RWPE2 (cell line): Measurements from ENCODE around the gene TXNDC11.

Experiments used
- ATAC-seq: fragments of 200-7000 bp; cut with Tn5 transposase; 3 replicates; pipeline ENCODE4 v1.9.1; 2021; ENCODE audit warnings: low read depth
- DNase-seq: peaks from one replicate; pipeline ENCODE4 v3.0.0-alpha.2; 2020; ENCODE audit warnings: low spot score
- H3K27ac ChIP-seq: fragments of 450-650 bp; 2 replicates; pipeline ENCODE4 v1.5.1; 2017; ENCODE audit warnings: mild to moderate bottlenecking; ENCODE audit not compliant: poor library complexity, severe bottlenecking
- H3K27me3 ChIP-seq: fragments of 250-450 bp; sonication (Bioruptor Pico); 2 replicates; pipeline ENCODE4 v1.5.1; 2021; ENCODE audit warnings: mild to moderate bottlenecking, moderate library complexity; ENCODE audit not compliant: insufficient read depth, poor library complexity, severe bottlenecking
- H3K36me3 ChIP-seq: fragments of 250-450 bp; sonication (Bioruptor Pico); 2 replicates; pipeline ENCODE4 v1.5.1; 2020; ENCODE audit warnings: low read depth, mild to moderate bottlenecking, moderate library complexity
- H3K4me1 ChIP-seq: fragments of 250-450 bp; sonication (Bioruptor Pico); 2 replicates; pipeline ENCODE4 v1.5.1; 2021; ENCODE audit warnings: mild to moderate bottlenecking, moderate library complexity; ENCODE audit not compliant: insufficient read depth, poor library complexity, severe bottlenecking
- H3K4me3 ChIP-seq: fragments of 250-450 bp; sonication (Bioruptor Pico); 2 replicates; pipeline ENCODE4 v1.5.1; 2021; ENCODE audit warnings: mild to moderate bottlenecking, moderate library complexity; ENCODE audit not compliant: severe bottlenecking
- H3K9me3 ChIP-seq: fragments of 250-450 bp; sonication (Bioruptor Pico); 2 replicates; pipeline ENCODE4 v1.5.1; 2021; ENCODE audit warnings: mild to moderate bottlenecking, moderate library complexity; ENCODE audit not compliant: severe bottlenecking
- CTCF ChIP-seq: fragments of 450-650 bp; IDR thresholded peaks from one replicate; pipeline ENCODE4 v1.5.1; 2017; ENCODE audit warnings: mild to moderate bottlenecking, moderate library complexity; ENCODE audit not compliant: poor library complexity, severe bottlenecking

Gene TXNDC11

GRCh38 chr16:11698271-11698689 is 44.4 kb downstream of the TXNDC11 start:
- no peak overlapping the region for H3K27ac ChIP-seq
- ATAC-seq (peak; percentile 55; the same call in 1 of the 3 replicates), DNase-seq (no peak)
- TF ChIP-seq CTCF: peak; percentile 27
- H3K9me3 ChIP-seq: no peaks in the 10 kb centered on the region
- peaks cover 76% of the 10 kb centered on the region for H3K36me3 ChIP-seq
- H3K4me1 ChIP-seq: no peaks in the 10 kb centered on the region
- no peak overlapping the region for H3K4me3 ChIP-seq
- H3K27me3 ChIP-seq: no peaks in the 10 kb centered on the region

- Histone ChIP-seq H3K4me1 (no peaks in the 10 kb centered on the region), H3K9me3 (no peaks in the 10 kb centered on the region), H3K27me3 (no peaks in the 10 kb centered on the region), H3K36me3 (peaks cover 76% of the 10 kb centered on the region), H3K27ac (no peak overlapping the region), H3K4me3 (no peak overlapping the region)
- TF ChIP-seq CTCF: no peak
- DNase-seq (no peak), ATAC-seq (no peak)
Measured at GRCh38 chr16:11697319-11697718, 45.3 kb downstream of the TXNDC11 start.

- H3K4me3 ChIP-seq: no peak overlapping the region
- no peaks in the 10 kb centered on the region for H3K9me3 ChIP-seq
- DNase-seq: no peak
- H3K27ac ChIP-seq: no peak overlapping the region
- no peaks in the 10 kb centered on the region for H3K4me1 ChIP-seq
- no peak for TF ChIP-seq CTCF
- peaks cover 78% of the 10 kb centered on the region for H3K36me3 ChIP-seq
- no peak for ATAC-seq
- no peaks in the 10 kb centered on the region for H3K27me3 ChIP-seq
Measured at GRCh38 chr16:11696266-11697012, 46.2 kb downstream of the TXNDC11 start.

GRCh38 chr16:11692651-11693050 is 50.0 kb downstream of the TXNDC11 start:
- TF ChIP-seq CTCF: no peak
- no peak overlapping the region for H3K27ac ChIP-seq
- H3K36me3 ChIP-seq: peaks cover 89% of the 10 kb centered on the region
- peaks cover 5% of the 10 kb centered on the region for H3K4me1 ChIP-seq
- DNase-seq (no peak), ATAC-seq (no peak)
- H3K9me3 ChIP-seq: no peaks in the 10 kb centered on the region
- no peaks in the 10 kb centered on the region for H3K27me3 ChIP-seq
- no peak overlapping the region for H3K4me3 ChIP-seq

DNA sequence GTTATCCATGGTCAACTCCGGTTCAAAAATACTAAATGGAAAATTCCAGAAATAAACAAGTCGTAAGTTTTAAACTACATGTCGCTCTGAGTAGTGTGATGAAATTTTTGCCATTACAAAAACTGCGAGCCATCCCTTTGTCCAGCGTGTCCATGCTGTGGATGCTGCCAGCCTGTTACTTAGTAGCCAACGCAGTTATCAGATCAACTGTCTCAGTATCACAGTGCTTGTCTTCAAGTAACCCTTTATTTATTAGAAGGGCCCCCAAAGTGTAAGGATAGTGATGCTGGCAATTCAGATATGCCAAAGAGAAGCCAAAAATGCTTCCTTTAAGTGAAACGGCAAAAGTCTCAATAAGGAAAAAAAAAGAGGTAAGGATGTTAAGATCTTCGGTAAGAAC is 50.5 kb downstream of the TXNDC11 start:
- Histone ChIP-seq H3K27ac (no peak overlapping the region), H3K36me3 (peaks cover 89% of the 10 kb centered on the region)
- ATAC-seq: no peak

More for the DNA sequence above, 50.5 kb downstream of the TXNDC11 start:
- no peak for TF ChIP-seq CTCF
- no peak overlapping the region for H3K4me3 ChIP-seq
- H3K27me3 ChIP-seq: no peaks in the 10 kb centered on the region
- H3K9me3 ChIP-seq: no peaks in the 10 kb centered on the region
- DNase-seq: no peak
- H3K4me1 ChIP-seq: peaks cover 5% of the 10 kb centered on the region
